ENCODE data around the gene SPTA1. TPM values are rescaled to one million over a fixed set of nuclear protein-coding genes. Genes with fewer than 3 reads are reported as not detected.

The SPTA1 gene
- total RNA-seq, 1 donor from 2014 or later, result not detected

DNA sequence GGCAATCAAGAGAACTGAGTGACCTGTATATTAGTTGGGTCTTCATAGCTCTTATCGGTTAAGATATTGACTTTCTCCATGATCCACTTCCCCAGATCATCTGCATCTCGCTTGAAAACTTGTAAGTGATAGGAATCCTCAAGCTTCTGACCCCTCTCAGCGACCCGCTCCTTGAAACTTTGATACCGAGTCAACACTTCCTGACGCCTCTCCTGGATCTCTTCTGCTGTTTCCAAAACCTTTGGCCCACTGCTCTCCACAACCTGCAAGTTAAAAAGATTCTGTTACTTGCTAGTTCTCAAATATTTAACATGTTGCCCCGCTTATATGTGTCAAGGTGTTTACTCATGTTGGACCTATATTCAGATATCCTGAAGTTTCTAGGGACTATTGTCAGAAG is 1.4 kb downstream of the SPTA1 start:
- intact Hi-C loops (cut with micrococcal nuclease), result no loop called here

- intact Hi-C loops (cut with micrococcal nuclease), result no loop called here
Measured at GRCh38 chr1:158681606-158682005, 4.9 kb downstream of the SPTA1 start.

- intact Hi-C loops (cut with micrococcal nuclease), result no loop called here
Measured at GRCh38 chr1:158679289-158679688, 7.2 kb downstream of the SPTA1 start.

- intact Hi-C loops (cut with micrococcal nuclease), result no loop called here
Measured at GRCh38 chr1:158675563-158676323, 10.8 kb downstream of the SPTA1 start.

GRCh38 chr1:158674302-158674701 is 12.2 kb downstream of the SPTA1 start:
- intact Hi-C loops (cut with micrococcal nuclease), result no loop called here

GRCh38 chr1:158666037-158666436 is 20.5 kb downstream of the SPTA1 start:
- intact Hi-C loops (cut with micrococcal nuclease), result no loop called here

GRCh38 chr1:158654571-158654970 is 31.9 kb downstream of the SPTA1 start:
- intact Hi-C loops (cut with micrococcal nuclease), result loop anchor here (10.0 kb wide), 1 partner anchor 410 kb away; no protein-coding TSS in a partner anchor

- intact Hi-C loops (cut with micrococcal nuclease), result loop anchor here (10.0 kb wide), 1 partner anchor 409 kb away; no protein-coding TSS in a partner anchor
Measured at GRCh38 chr1:158654086-158654485, 32.4 kb downstream of the SPTA1 start.

- intact Hi-C loops (cut with micrococcal nuclease), result loop anchor here (10.0 kb wide), 1 partner anchor 408 kb away; no protein-coding TSS in a partner anchor
Measured at GRCh38 chr1:158652721-158653334, 33.7 kb downstream of the SPTA1 start.

GRCh38 chr1:158649052-158649451 is 37.5 kb downstream of the SPTA1 start:
- intact Hi-C loops (cut with micrococcal nuclease), result loop anchor here (5.0 kb wide), 2 partner anchors 348 to 423 kb away; no protein-coding TSS in a partner anchor

- intact Hi-C loops (cut with micrococcal nuclease), result loop anchor here (2.0 to 5.0 kb wide), 3 partner anchors 284 to 426 kb away; partner anchors contain the start of gene PYHIN1
Measured at GRCh38 chr1:158646465-158646864, 40.0 kb downstream of the SPTA1 start.

- intact Hi-C loops (cut with micrococcal nuclease), result no loop called here
Measured at GRCh38 chr1:158644449-158644848, 42.1 kb downstream of the SPTA1 start.

- intact Hi-C loops (cut with micrococcal nuclease), result no loop called here
Measured at GRCh38 chr1:158638904-158639303, 47.6 kb downstream of the SPTA1 start.

- intact Hi-C loops (cut with micrococcal nuclease), result no loop called here
Measured at GRCh38 chr1:158638146-158638545, 48.4 kb downstream of the SPTA1 start.

- intact Hi-C loops (cut with micrococcal nuclease), result no loop called here
Measured at GRCh38 chr1:158613764-158614163, 72.8 kb downstream of the SPTA1 start.

DNA sequence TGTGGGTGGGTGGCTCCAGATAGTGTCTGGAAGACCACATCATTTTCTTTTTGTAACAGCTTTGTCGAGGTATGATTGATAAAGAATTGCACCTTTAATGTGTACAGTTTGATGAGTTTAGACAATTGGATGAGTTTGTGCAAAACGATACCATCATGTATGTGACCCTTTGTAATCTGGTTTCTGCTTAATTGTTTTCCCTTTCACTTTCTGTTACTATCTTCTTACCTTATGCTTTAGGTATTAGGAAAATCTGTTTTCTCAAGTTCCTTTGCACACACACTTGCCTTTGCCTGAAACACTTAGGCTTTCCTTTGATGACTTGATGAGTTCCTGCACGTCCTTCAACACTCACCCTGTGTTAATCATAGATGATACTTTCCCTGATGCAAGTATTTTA is 74.6 kb downstream of the SPTA1 start:
- intact Hi-C loops (cut with micrococcal nuclease), result no loop called here

DNA sequence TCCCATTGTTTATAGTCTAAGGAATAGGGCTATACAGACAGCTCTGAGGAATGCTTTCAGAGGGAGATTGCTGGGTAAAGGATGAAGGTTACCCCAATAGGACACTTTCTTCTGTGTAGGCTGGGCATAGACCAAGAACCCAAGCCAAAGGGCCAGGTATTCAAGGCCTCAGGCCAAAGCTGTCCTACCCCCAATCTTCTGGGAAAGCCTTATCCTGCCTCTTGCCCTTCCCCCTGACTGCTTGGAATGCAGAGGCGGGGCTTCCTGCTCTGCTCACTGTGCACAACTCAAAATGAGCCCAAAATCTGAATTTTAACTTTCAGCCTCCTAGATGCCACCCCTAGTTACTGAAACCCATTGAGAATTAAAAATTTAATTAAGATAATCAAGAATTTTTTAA is 79.2 kb downstream of the SPTA1 start:
- intact Hi-C loops (cut with micrococcal nuclease), result no loop called here

- intact Hi-C loops (cut with micrococcal nuclease), result no loop called here
Measured at GRCh38 chr1:158604968-158605367, 81.5 kb downstream of the SPTA1 start, which contains the start of gene OR10Z1. Gene OR10Z1, plus strand, starts transcription at chr1:158605268. Its CDS starts 1,171 bp downstream, at chr1:158606439.

- intact Hi-C loops (cut with micrococcal nuclease), result no loop called here
Measured at GRCh38 chr1:158600735-158601134, 85.8 kb downstream of the SPTA1 start.

DNA sequence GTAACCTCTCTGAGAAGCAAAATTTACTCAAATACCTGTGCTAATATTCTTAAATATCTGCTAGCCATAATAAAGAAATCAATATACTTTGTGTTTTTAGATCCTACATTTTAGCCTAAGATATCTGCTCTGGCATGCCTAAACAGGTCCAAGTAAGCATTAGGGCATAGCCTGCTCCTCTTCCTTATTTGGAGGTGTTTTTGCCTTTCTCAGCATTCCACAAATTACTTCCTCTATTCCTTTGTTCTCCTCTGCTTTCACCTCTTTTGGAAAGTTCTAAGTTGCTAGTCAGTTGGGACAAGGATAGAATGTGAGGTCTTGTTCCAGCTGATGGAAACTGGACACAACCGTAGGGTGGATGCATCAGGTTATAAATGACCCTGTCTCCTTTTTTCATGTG is 99.6 kb downstream of the SPTA1 start:
- intact Hi-C loops (cut with micrococcal nuclease), result no loop called here

GRCh38 chr1:158583962-158584361 is 102.6 kb downstream of the SPTA1 start:
- intact Hi-C loops (cut with micrococcal nuclease), result no loop called here

DNA sequence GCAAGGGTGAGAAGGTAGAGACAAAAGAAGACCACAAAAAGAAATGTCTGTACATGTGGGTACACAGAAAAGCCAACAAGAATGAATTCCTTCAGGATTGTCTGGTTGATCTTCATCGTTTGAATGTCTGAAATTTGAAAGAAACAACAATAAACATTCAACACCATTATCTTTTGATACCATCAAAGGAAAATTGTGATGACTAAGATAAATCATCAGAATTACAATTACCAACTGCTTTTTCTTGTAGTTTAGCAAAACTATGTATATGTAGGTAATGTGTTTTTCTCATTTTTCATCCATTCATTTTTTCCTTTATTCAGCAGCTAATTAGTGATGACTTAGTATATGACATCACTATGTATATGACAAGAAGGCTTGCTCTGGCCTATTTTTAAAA is 106.8 kb downstream of the SPTA1 start, which contains the start of gene OR10X1:
TSS of gene OR10X1 (minus strand) at position 167 of the 400 bp plus-strand sequence. CDS start at position 167, 0 bp downstream.
- intact Hi-C loops (cut with micrococcal nuclease), result no loop called here
